GM18519 (cell line): ENCODE measurements around the gene COPS3.

Source experiments
- ATAC-seq: cut with Tn5 transposase; IDR thresholded peaks from one replicate; pipeline ENCODE4 v1.9.1; 2021; ENCODE audit warnings: mild to moderate bottlenecking, moderate library complexity; ENCODE audit not compliant: unreplicated experiment, low FRiP score

Gene COPS3

GRCh38 chr17:17198281-17198680, 82.8 kb downstream of the COPS3 start:
- ATAC-seq = no peak

GRCh38 chr17:17196776-17197175, 84.3 kb downstream of the COPS3 start:
- ATAC-seq = no peak
